ENCODE results near the gene SLC2A1.

Gene SLC2A1

DNA sequence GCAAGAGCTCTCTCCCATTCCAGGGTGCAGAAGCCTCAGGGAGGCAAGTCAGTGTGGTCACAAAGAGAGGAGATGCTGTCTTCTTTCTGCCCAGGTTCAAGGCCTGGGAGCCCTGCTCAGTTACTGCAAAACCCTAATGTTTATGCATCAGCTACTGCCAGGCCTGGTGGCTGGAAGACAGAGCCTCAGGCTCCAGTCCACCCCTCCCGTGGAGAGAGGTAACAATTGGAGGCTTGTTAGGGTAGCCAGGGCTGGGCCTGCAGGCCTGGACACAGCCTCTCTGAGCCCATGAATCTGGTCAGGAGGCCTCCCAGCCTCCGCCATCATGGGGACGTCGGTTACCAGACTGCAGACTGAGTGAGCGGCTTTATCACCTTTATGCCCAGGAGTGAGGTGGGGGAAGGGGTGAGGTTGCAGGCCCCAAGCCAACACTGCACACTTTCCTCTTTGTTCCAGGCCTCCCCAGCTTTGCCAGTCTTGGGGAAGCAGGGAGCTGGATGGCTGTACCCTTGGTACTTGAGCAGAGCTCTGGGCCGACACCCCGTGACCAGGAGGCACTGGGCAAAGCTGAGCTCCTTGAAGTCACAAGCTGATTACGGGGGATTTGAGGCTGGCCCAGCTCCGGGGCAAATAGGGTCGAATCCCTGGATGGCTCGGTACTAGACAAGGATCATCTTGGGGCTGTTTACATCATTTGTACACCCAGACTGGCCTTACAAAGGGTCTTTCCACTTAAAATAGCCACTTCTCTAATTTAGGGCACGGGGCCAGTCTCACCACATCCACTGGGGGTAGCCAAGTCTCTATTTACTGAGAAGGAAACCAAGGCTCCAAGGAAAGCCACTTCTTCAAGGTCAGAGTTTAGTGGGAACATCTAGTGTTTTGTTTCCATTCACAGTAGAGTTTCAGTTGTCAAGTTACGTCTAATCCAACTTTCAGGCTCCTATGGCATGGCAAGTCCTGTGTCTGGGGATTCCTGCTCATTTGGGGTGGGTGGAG lies 5.2 kb downstream of the SLC2A1 start:
- ChIA-PET CTCF (interaction anchor here (0.9 kb wide), 1 partner anchor 30 kb away, joined by 3 read pairs; no protein-coding TSS in a partner anchor), POLR2A (interaction anchor here (1.0 to 1.3 kb wide), 2 partner anchors 9 to 29 kb away, joined by 3 read pairs; no protein-coding TSS in a partner anchor)
- DNase-seq (ENCODE audit: extremely low spot score): no peak
- TF ChIP-seq NFRKB (IDR thresholded peaks at IDR 0.05): no peak
- TF ChIP-seq L3MBTL2 (conservative IDR thresholded peaks at IDR 0.05): no peak
- TF ChIP-seq PKNOX1 (IDR thresholded peaks at IDR 0.05): no peak
- TF ChIP-seq FOXA1 (IDR thresholded peaks at IDR 0.05): no peak
- TF ChIP-seq TARDBP (IDR thresholded peaks at IDR 0.05): no peak
- TF ChIP-seq SUZ12 (IDR thresholded peaks at IDR 0.05): no peak
- TF ChIP-seq ZNF384 (IDR thresholded peaks at IDR 0.05): no peak
- no peak for TF ChIP-seq ARNT (IDR thresholded peaks at IDR 0.05)
- TF ChIP-seq FOXM1 (IDR thresholded peaks at IDR 0.05; ENCODE audit: borderline replicate concordance): no peak
- TF ChIP-seq ELF4 (IDR thresholded peaks at IDR 0.05): no peak

GRCh38 chr1:42952303-42953001 lies 6.2 kb downstream of the SLC2A1 start:
- no peak for DNase-seq (ENCODE audit: extremely low spot score)
- TF ChIP-seq TARDBP (IDR thresholded peaks at IDR 0.05) (no peak), L3MBTL2 (conservative IDR thresholded peaks at IDR 0.05) (no peak), CTBP1 (IDR thresholded peaks at IDR 0.05; ENCODE audit: borderline replicate concordance) (no peak), ARNT (IDR thresholded peaks at IDR 0.05) (no peak), NFRKB (IDR thresholded peaks at IDR 0.05) (no peak), FOXA1 (IDR thresholded peaks at IDR 0.05) (no peak), HDGF (IDR thresholded peaks at IDR 0.05; ENCODE audit: borderline replicate concordance) (no peak), FOXK2 (IDR thresholded peaks at IDR 0.05) (no peak), PKNOX1 (IDR thresholded peaks at IDR 0.05) (no peak), FOXM1 (IDR thresholded peaks at IDR 0.05; ENCODE audit: borderline replicate concordance) (no peak), SP1 (IDR thresholded peaks at IDR 0.05) (no peak), ELF4 (IDR thresholded peaks at IDR 0.05) (no peak), ZNF384 (IDR thresholded peaks at IDR 0.05) (no peak), SUZ12 (IDR thresholded peaks at IDR 0.05) (no peak), BHLHE40 (IDR thresholded peaks at IDR 0.05; ENCODE audit: borderline replicate concordance) (no peak), LEF1 (IDR thresholded peaks at IDR 0.05; ENCODE audit: borderline replicate concordance) (no peak)
- ChIA-PET POLR2A (interaction anchor here (1.0 to 1.3 kb wide), 2 partner anchors 10 to 28 kb away, joined by 3 read pairs; no protein-coding TSS in a partner anchor), CTCF (interaction anchor here (0.9 kb wide), 1 partner anchor 29 kb away, joined by 3 read pairs; no protein-coding TSS in a partner anchor)

DNA sequence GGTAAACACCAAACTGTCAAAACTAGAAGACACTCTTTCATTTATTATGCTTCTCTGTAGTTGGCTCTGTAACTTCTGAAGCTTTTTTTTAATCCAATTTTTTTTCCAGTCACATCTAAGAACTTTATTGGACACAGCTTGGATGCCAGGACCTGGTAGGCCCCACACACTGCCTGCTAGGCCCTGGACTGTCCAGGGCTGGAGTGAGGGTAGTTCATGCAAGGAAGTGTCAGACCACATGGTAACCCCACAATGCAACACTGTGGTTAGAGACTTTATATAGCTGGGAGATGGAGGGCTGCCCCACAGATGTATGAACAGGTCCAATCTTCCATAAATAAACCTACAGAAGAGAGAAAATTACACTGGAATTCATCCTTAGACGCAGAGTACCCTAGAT lies 7.1 kb downstream of the SLC2A1 start:
- CTCF ChIA-PET: no interaction called here

GRCh38 chr1:42950116-42950481 lies 8.6 kb downstream of the SLC2A1 start:
- DNase-seq (ENCODE audit: extremely low spot score): no peak
- POLR2A ChIA-PET: interaction anchor here (0.6 to 1.2 kb wide), 2 partner anchors 9 to 25 kb away, joined by 3 to 4 read pairs; no protein-coding TSS in a partner anchor
- TF ChIP-seq HDGF (IDR thresholded peaks at IDR 0.05; ENCODE audit: borderline replicate concordance): no peak
- no peak for TF ChIP-seq BHLHE40 (IDR thresholded peaks at IDR 0.05; ENCODE audit: borderline replicate concordance)
- no peak for TF ChIP-seq CTBP1 (IDR thresholded peaks at IDR 0.05; ENCODE audit: borderline replicate concordance)
- no peak for TF ChIP-seq TARDBP (IDR thresholded peaks at IDR 0.05)
- no peak for TF ChIP-seq FOXA1 (IDR thresholded peaks at IDR 0.05)
- no peak for TF ChIP-seq SP1 (IDR thresholded peaks at IDR 0.05)
- TF ChIP-seq SUZ12 (IDR thresholded peaks at IDR 0.05): no peak
- no peak for TF ChIP-seq ELF4 (IDR thresholded peaks at IDR 0.05)
- TF ChIP-seq NFRKB (IDR thresholded peaks at IDR 0.05): no peak
- TF ChIP-seq ARNT (IDR thresholded peaks at IDR 0.05): no peak
- no peak for TF ChIP-seq FOXK2 (IDR thresholded peaks at IDR 0.05)
- no peak for TF ChIP-seq LEF1 (IDR thresholded peaks at IDR 0.05; ENCODE audit: borderline replicate concordance)
- TF ChIP-seq FOXM1 (IDR thresholded peaks at IDR 0.05; ENCODE audit: borderline replicate concordance): no peak
- TF ChIP-seq ZNF384 (IDR thresholded peaks at IDR 0.05): no peak
- no peak for TF ChIP-seq L3MBTL2 (conservative IDR thresholded peaks at IDR 0.05)
- TF ChIP-seq PKNOX1 (IDR thresholded peaks at IDR 0.05): no peak
- CTCF ChIA-PET: interaction anchor here (0.7 kb wide), 1 partner anchor 124 kb away, joined by 3 read pairs; no protein-coding TSS in a partner anchor

More for the DNA sequence above, 7.1 kb downstream of the SLC2A1 start:
- no peak for TF ChIP-seq ARNT (IDR thresholded peaks at IDR 0.05)
- POLR2A ChIA-PET: no interaction called here
- no peak for DNase-seq (ENCODE audit: extremely low spot score)

- CTCF ChIA-PET: interaction anchor here (0.7 kb wide), 1 partner anchor 124 kb away, joined by 3 read pairs; no protein-coding TSS in a partner anchor
- no peak for TF ChIP-seq FOXM1 (IDR thresholded peaks at IDR 0.05; ENCODE audit: borderline replicate concordance)
- TF ChIP-seq NFRKB (IDR thresholded peaks at IDR 0.05): no peak
- TF ChIP-seq HDGF (IDR thresholded peaks at IDR 0.05; ENCODE audit: borderline replicate concordance): no peak
- TF ChIP-seq TARDBP (IDR thresholded peaks at IDR 0.05): no peak
- TF ChIP-seq SP1 (IDR thresholded peaks at IDR 0.05): no peak
- no peak for TF ChIP-seq FOXA1 (IDR thresholded peaks at IDR 0.05)
- TF ChIP-seq ARNT (IDR thresholded peaks at IDR 0.05): no peak
- DNase-seq (ENCODE audit: extremely low spot score): no peak
- POLR2A ChIA-PET: interaction anchor here (1.2 kb wide), 1 partner anchor 10 kb away, joined by 4 read pairs; no protein-coding TSS in a partner anchor
These were observed 9.2 kb downstream of the SLC2A1 start for GRCh38 chr1:42949312-42950115.
